CD14-positive monocyte (primary cell): Measurements from ENCODE around the gene KLHL41. TPM values are rescaled to one million over a fixed set of nuclear protein-coding genes. Genes with fewer than 3 reads are reported as not detected.

ENCODE experiments used
- DNase-seq, 3 donors: peaks; one replicate each; pipeline ENCODE4 v3.0.0-alpha.2; 2011 to 2022
- H2AFZ ChIP-seq: 2 replicates; pipeline ENCODE4 v1.6.0; 2012; ENCODE audit warnings: mild to moderate bottlenecking, low read depth, low read length, inconsistent platforms; ENCODE audit not compliant: insufficient read depth, poor library complexity, severe bottlenecking
- H3K27ac ChIP-seq, 2 donors: 1 replicate in 1 of 2; 2 replicates in 1 of 2; pipeline ENCODE4 v1.5.1; 2012 to 2013; ENCODE audit warnings: low read length in 2 of 2, control low read depth in 1 of 2, inconsistent platforms in 1 of 2, low read depth in 1 of 2, mild to moderate bottlenecking in 1 of 2
- H3K27me3 ChIP-seq, 2 donors: one replicate each; pipeline versions ENCODE4 v1.6.0 to v1.6.1; 2011 to 2013; ENCODE audit warnings: low read length in 2 of 2; ENCODE audit not compliant: control insufficient read depth in 2 of 2, insufficient read depth in 2 of 2
- H3K36me3 ChIP-seq, 2 donors: replicated peaks in 1 of 2; 1 replicate in 1 of 2; 2 replicates in 1 of 2; pipeline versions ENCODE4 v1.5.1 to v1.6.1; 2012 to 2013; ENCODE audit warnings: low read length in 2 of 2, control low read depth in 1 of 2, inconsistent platforms in 1 of 2, mild to moderate bottlenecking in 1 of 2; ENCODE audit not compliant: insufficient read depth in 2 of 2, control insufficient read depth in 1 of 2
- H3K4me1 ChIP-seq, 2 donors: 1 replicate in 1 of 2; 2 replicates in 1 of 2; pipeline versions ENCODE4 v1.5.1 to v1.6.1; 2012 to 2013; ENCODE audit warnings: low read length in 2 of 2, control low read depth in 1 of 2, inconsistent platforms in 1 of 2, mild to moderate bottlenecking in 1 of 2, moderate library complexity in 1 of 2; ENCODE audit not compliant: insufficient read depth in 2 of 2, control insufficient read depth in 1 of 2
- H3K4me2 ChIP-seq: replicated peaks from 2 replicates; pipeline ENCODE3; 2012; ENCODE audit warnings: low read length, moderate library complexity, mild to moderate bottlenecking; ENCODE audit not compliant: poor library complexity, severe bottlenecking; ENCODE audit errors: extremely low read depth
- H3K4me3 ChIP-seq, 3 experiments: fragments of 200-600 bp in 1 of 3; sonication (generic) in 1 of 3; replicated peaks in 1 of 3; 1 replicate in 2 of 3; 2 replicates in 1 of 3; pipeline ENCODE4 v1.5.1; 2011 to 2013; ENCODE audit warnings: low read length in 3 of 3, mild to moderate bottlenecking in 3 of 3, control low read depth in 2 of 3, low read depth in 2 of 3, inconsistent platforms in 1 of 3, moderate library complexity in 1 of 3
- H3K79me2 ChIP-seq: 2 replicates; pipeline ENCODE4 v1.6.0; 2012; ENCODE audit warnings: mild to moderate bottlenecking, control low read depth, inconsistent platforms, low read length, moderate library complexity; ENCODE audit not compliant: insufficient read depth
- H3K9ac ChIP-seq: 2 replicates; pipeline ENCODE4 v1.6.0; 2017; ENCODE audit warnings: low read length, mild to moderate bottlenecking; ENCODE audit not compliant: insufficient read depth, poor library complexity, severe bottlenecking
- H3K9me3 ChIP-seq, 2 donors: replicated peaks in 1 of 2; 1 replicate in 1 of 2; 2 replicates in 1 of 2; pipeline versions ENCODE4 v1.5.1 to v1.6.1; 2012 to 2013; ENCODE audit warnings: low read length in 2 of 2, control low read depth in 1 of 2; ENCODE audit not compliant: control insufficient read depth in 1 of 2, insufficient read depth in 1 of 2
- H4K20me1 ChIP-seq: 2 replicates; pipeline ENCODE4 v1.6.0; 2012; ENCODE audit warnings: mild to moderate bottlenecking, low read length, control low read depth, moderate library complexity; ENCODE audit not compliant: insufficient read depth
- H3K27ac Mint-ChIP-seq, 7 donors: one replicate each; pipeline ENCODE4 v1.8.0; 2020; ENCODE audit warnings: mild to moderate bottlenecking in 7 of 7, mixed read lengths in 7 of 7, moderate library complexity in 6 of 7, inconsistent platforms in 2 of 7
- H3K27me3 Mint-ChIP-seq, 3 donors: one replicate each; pipeline ENCODE4 v1.8.0; 2021 to 2022; ENCODE audit warnings: low read depth in 3 of 3, mild to moderate bottlenecking in 3 of 3, mixed read lengths in 3 of 3, moderate library complexity in 3 of 3, inconsistent platforms in 1 of 3
- H3K36me3 Mint-ChIP-seq, 2 donors: one replicate each; pipeline ENCODE4 v1.8.0; 2020; ENCODE audit warnings: mixed read lengths in 2 of 2, inconsistent platforms in 1 of 2, mild to moderate bottlenecking in 1 of 2
- H3K4me1 Mint-ChIP-seq: one replicate; pipeline ENCODE4 v1.8.0; 2020; ENCODE audit warnings: mild to moderate bottlenecking, mixed read lengths
- H3K4me3 Mint-ChIP-seq, 2 donors: one replicate each; pipeline ENCODE4 v1.8.0; 2020; ENCODE audit warnings: mild to moderate bottlenecking in 2 of 2, mixed read lengths in 2 of 2, moderate library complexity in 1 of 2
- H3K9me3 Mint-ChIP-seq, 7 donors: one replicate each; pipeline ENCODE4 v1.8.0; 2020 to 2022; ENCODE audit warnings: mixed read lengths in 7 of 7, mild to moderate bottlenecking in 6 of 7, moderate library complexity in 6 of 7, inconsistent platforms in 2 of 7
- WGBS: methylation state at CpG from one replicate; pipeline ENCODE4 v1.1.5; 2013; ENCODE audit warnings: missing lambda C conversion rate; ENCODE audit not compliant: insufficient coverage; 5-methylcytosine and 5-hydroxymethylcytosine counted together
- intact Hi-C, 2 donors: fragments of 100-400 bp; cut with micrococcal nuclease; formaldehyde crosslinking; loops; one replicate each; pipeline versions ENCODE4 v1.15.0 to v1.15.1; 2023
- polyA plus RNA-seq, 3 donors: library from polyadenylated mRNA; depleted of rRNA in 1 of 3; unstranded in 2 of 3; stranded (reverse) in 1 of 3; fragments of 300-500 nt in 2 of 3; fragments of >200 nt in 1 of 3; fragmentation: Illumina TruSeq in 2 of 3; gene quantifications; 1 replicate in 2 of 3; 2 replicates in 1 of 3; pipeline ENCODE4 v1.2.3, GENCODE V29; 2012 to 2021
- TF ChIP-seq, protein P1 (sequence below): fragments of 200-600 bp; IDR thresholded peaks from one replicate; pipeline ENCODE4 v1.8.0; 2022; ENCODE audit warnings: antibody characterized with exemption, mild to moderate bottlenecking

KLHL41 gene
- polyA plus RNA-seq, 3 donors = not detected

DNA sequence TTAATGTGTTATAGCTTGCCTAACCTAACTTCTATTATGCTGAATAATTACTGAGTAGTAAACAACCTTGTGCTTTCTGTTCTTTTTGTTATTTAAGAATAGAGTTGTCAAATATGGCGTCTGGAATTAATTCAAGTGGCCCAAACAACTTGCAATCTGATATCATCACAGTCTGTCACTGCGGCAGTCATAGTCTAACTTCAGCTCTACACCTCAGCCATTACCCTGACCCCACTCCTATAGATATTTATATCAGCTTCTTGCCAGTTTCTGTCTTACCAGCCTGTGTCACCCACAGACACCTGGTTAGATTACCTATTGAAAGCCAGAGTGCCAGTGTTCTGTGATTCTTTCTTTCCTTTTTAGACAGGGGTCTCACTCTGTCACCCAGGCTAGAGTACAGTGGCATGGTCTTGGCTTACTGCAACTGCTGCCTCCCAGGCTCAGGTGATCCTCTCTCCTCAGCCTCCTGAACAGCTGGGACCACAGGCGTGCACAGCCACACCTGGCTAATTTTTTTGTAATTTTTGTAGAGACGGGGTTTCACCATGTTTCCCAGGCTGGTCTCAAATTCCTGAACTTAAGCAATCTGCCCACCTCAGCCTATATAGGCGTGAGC lies 14.1 kb upstream of the KLHL41 start:
- no peaks in the 10 kb centered on the region for H3K9me3 Mint-ChIP-seq
- no peak for DNase-seq
- no peaks in the 10 kb centered on the region for H3K9me3 ChIP-seq
- H3K36me3 Mint-ChIP-seq = no peaks in the 10 kb centered on the region
- TF ChIP-seq, protein P1, sequence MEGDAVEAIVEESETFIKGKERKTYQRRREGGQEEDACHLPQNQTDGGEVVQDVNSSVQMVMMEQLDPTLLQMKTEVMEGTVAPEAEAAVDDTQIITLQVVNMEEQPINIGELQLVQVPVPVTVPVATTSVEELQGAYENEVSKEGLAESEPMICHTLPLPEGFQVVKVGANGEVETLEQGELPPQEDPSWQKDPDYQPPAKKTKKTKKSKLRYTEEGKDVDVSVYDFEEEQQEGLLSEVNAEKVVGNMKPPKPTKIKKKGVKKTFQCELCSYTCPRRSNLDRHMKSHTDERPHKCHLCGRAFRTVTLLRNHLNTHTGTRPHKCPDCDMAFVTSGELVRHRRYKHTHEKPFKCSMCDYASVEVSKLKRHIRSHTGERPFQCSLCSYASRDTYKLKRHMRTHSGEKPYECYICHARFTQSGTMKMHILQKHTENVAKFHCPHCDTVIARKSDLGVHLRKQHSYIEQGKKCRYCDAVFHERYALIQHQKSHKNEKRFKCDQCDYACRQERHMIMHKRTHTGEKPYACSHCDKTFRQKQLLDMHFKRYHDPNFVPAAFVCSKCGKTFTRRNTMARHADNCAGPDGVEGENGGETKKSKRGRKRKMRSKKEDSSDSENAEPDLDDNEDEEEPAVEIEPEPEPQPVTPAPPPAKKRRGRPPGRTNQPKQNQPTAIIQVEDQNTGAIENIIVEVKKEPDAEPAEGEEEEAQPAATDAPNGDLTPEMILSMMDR = no peak
- no peak overlapping the region for H2AFZ ChIP-seq
- 100% methylated on average over 1 of the region's 5 CpGs for WGBS
- H3K4me2 ChIP-seq = no peak overlapping the region
- H3K4me3 Mint-ChIP-seq = no peak overlapping the region
- H3K27me3 Mint-ChIP-seq = no peaks in the 10 kb centered on the region
- no peaks in the 10 kb centered on the region for H3K4me1 ChIP-seq
- no peak overlapping the region for H3K4me3 ChIP-seq
- H3K27me3 ChIP-seq = no peaks in the 10 kb centered on the region
- H4K20me1 ChIP-seq = no peaks in the 10 kb centered on the region
- H3K4me1 Mint-ChIP-seq = no peaks in the 10 kb centered on the region
- no peak overlapping the region for H3K27ac Mint-ChIP-seq
- no peak overlapping the region for H3K9ac ChIP-seq
- H3K36me3 ChIP-seq = no peaks in the 10 kb centered on the region
- no peak overlapping the region for H3K27ac ChIP-seq
- H3K79me2 ChIP-seq = no peaks in the 10 kb centered on the region
- intact Hi-C loops = no loop called here

DNA sequence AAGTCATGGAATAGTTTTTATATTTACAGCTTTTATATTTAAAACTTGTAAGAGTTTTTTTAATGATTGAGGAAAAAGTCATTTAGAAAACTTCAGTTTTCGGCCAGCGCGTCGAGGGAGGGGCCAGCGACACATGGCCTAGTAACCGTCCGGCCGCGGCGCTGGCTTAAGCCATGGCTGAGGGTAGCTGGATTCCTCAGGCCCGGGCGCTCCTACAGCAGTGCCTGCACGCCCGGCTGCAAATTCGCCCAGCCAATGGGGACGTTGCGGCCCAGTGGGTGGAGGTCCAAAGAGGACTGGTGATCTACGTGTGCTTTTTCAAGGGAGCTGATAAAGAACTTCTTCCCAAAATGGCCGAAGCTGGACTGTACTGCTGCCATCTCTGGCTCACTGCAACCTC lies 4.9 kb upstream of the KLHL41 start:
- Histone ChIP-seq H3K27ac (no peak overlapping the region), H3K9ac (no peak overlapping the region), H3K36me3 (no peaks in the 10 kb centered on the region), H3K9me3 (peaks cover 0 to 4% of the 10 kb centered on the region in 2 donors), H3K79me2 (no peaks in the 10 kb centered on the region), H3K4me1 (no peaks in the 10 kb centered on the region), H3K4me2 (no peak overlapping the region), H3K27me3 (no peaks in the 10 kb centered on the region), H4K20me1 (no peaks in the 10 kb centered on the region), H3K4me3 (no peak overlapping the region), H2AFZ (no peak overlapping the region)
- H3K27me3 Mint-ChIP-seq = no peaks in the 10 kb centered on the region
- TF ChIP-seq, protein P1 = no peak
- H3K9me3 Mint-ChIP-seq = peaks cover 0 to 11% (median 8%) of the 10 kb centered on the region in 7 donors
- peaks cover 0 to 6% of the 10 kb centered on the region in 2 donors for H3K36me3 Mint-ChIP-seq
- no peak overlapping the region for H3K27ac Mint-ChIP-seq
- intact Hi-C loops = no loop called here
- H3K4me1 Mint-ChIP-seq = no peaks in the 10 kb centered on the region
- 100% methylated on average over 7 of the region's 19 CpGs for WGBS
- no peak overlapping the region for H3K4me3 Mint-ChIP-seq
- no peak for DNase-seq
